Neutrophil (primary cell): ENCODE results near the gene ALDH1L2.

Experiments used
- H3K27ac ChIP-seq: fragments of 200-600 bp; sonication (generic); 2 replicates; pipeline ENCODE4 v1.5.1; 2016; ENCODE audit warnings: mild to moderate bottlenecking, moderate library complexity
- H3K27me3 ChIP-seq: fragments of 200-600 bp; sonication (generic); 2 replicates; pipeline ENCODE4 v1.6.0; 2016; ENCODE audit warnings: mild to moderate bottlenecking
- H3K36me3 ChIP-seq: fragments of 200-600 bp; sonication (generic); 2 replicates; pipeline ENCODE4 v1.5.1; 2017
- H3K4me1 ChIP-seq, 2 experiments: fragments of 200-600 bp in 1 of 2; sonication (generic) in 1 of 2; 1 replicate in 1 of 2; 2 replicates in 1 of 2; pipeline versions ENCODE4 v1.5.1 to v1.6.1; 2013 to 2016; ENCODE audit warnings: low read depth in 1 of 2, low read length in 1 of 2, mild to moderate bottlenecking in 1 of 2, moderate library complexity in 1 of 2; ENCODE audit not compliant: control insufficient read depth in 1 of 2, insufficient read depth in 1 of 2
- H3K4me3 ChIP-seq, 2 experiments: fragments of 200-600 bp in 1 of 2; sonication (generic) in 1 of 2; 1 replicate in 1 of 2; 2 replicates in 1 of 2; pipeline ENCODE4 v1.5.1; 2013 to 2016; ENCODE audit warnings: low read depth in 1 of 2, low read length in 1 of 2, mild to moderate bottlenecking in 1 of 2, moderate library complexity in 1 of 2
- H3K9me3 ChIP-seq: fragments of 200-600 bp; sonication (generic); 2 replicates; pipeline ENCODE4 v1.5.1; 2016
- CTCF ChIP-seq: fragments of 200-600 bp; sonication (generic); IDR thresholded peaks from 2 replicates; pipeline ENCODE4 v1.5.1; 2016; ENCODE audit warnings: antibody characterized with exemption

The ALDH1L2 gene

GRCh38 chr12:105030820-105031807 lies 53.1 kb downstream of the ALDH1L2 start:
- no peak overlapping the region for H3K27ac ChIP-seq
- no peaks in the 10 kb centered on the region for H3K9me3 ChIP-seq
- no peak for TF ChIP-seq CTCF
- H3K4me1 ChIP-seq: no peaks in the 10 kb centered on the region
- no peaks in the 10 kb centered on the region for H3K36me3 ChIP-seq
- H3K27me3 ChIP-seq: no peaks in the 10 kb centered on the region
- no peak overlapping the region for H3K4me3 ChIP-seq

- H3K27me3 ChIP-seq: no peaks in the 10 kb centered on the region
- TF ChIP-seq CTCF: no peak
- H3K4me1 ChIP-seq: no peaks in the 10 kb centered on the region
- H3K4me3 ChIP-seq: no peak overlapping the region
- no peaks in the 10 kb centered on the region for H3K9me3 ChIP-seq
- no peak overlapping the region for H3K27ac ChIP-seq
- H3K36me3 ChIP-seq: no peaks in the 10 kb centered on the region
Measured at GRCh38 chr12:105026411-105026810, 57.8 kb downstream of the ALDH1L2 start.

GRCh38 chr12:105025890-105026289 lies 58.4 kb downstream of the ALDH1L2 start:
- TF ChIP-seq CTCF: no peak
- Histone ChIP-seq H3K9me3 (no peaks in the 10 kb centered on the region), H3K4me3 (no peak overlapping the region), H3K36me3 (no peaks in the 10 kb centered on the region), H3K4me1 (no peaks in the 10 kb centered on the region), H3K27me3 (no peaks in the 10 kb centered on the region), H3K27ac (no peak overlapping the region)

- Histone ChIP-seq H3K36me3 (no peaks in the 10 kb centered on the region), H3K27ac (no peak overlapping the region), H3K9me3 (no peaks in the 10 kb centered on the region), H3K27me3 (no peaks in the 10 kb centered on the region), H3K4me3 (no peak overlapping the region), H3K4me1 (no peaks in the 10 kb centered on the region)
- TF ChIP-seq CTCF: no peak
Measured at GRCh38 chr12:105024928-105025327, 59.3 kb downstream of the ALDH1L2 start.

GRCh38 chr12:105020241-105020962 lies 63.9 kb downstream of the ALDH1L2 start:
- TF ChIP-seq CTCF: no peak
- H3K27me3 ChIP-seq: no peaks in the 10 kb centered on the region
- H3K36me3 ChIP-seq: no peaks in the 10 kb centered on the region
- no peaks in the 10 kb centered on the region for H3K9me3 ChIP-seq
- H3K4me1 ChIP-seq: no peaks in the 10 kb centered on the region
- H3K4me3 ChIP-seq: no peak overlapping the region
- H3K27ac ChIP-seq: no peak overlapping the region
